Rectal smooth muscle tissue (tissue), 1 donor: ENCODE results near the gene USP12.

Experiments
- H3K27ac ChIP-seq: one replicate; pipeline ENCODE4 v1.7.0; 2013; ENCODE audit warnings: low read depth, low read length, inconsistent platforms
- H3K27me3 ChIP-seq: one replicate; pipeline ENCODE4 v1.7.0; 2013; ENCODE audit warnings: low read length; ENCODE audit not compliant: control insufficient read depth, insufficient read depth
- H3K36me3 ChIP-seq: one replicate; pipeline ENCODE4 v1.7.0; 2013; ENCODE audit warnings: low read length; ENCODE audit not compliant: control insufficient read depth, insufficient read depth
- H3K4me1 ChIP-seq: one replicate; pipeline ENCODE4 v1.7.0; 2013; ENCODE audit warnings: low read length; ENCODE audit not compliant: control insufficient read depth, insufficient read depth
- H3K4me3 ChIP-seq: one replicate; pipeline ENCODE4 v1.7.0; 2013; ENCODE audit warnings: low read length
- H3K9ac ChIP-seq: one replicate; pipeline ENCODE4 v1.7.0; 2013; ENCODE audit warnings: low read length

The USP12 gene

GRCh38 chr13:27101847-27102246 is 69.8 kb downstream of the USP12 start:
- no peak overlapping the region for H3K4me3 ChIP-seq
- no peaks in the 10 kb centered on the region for H3K4me1 ChIP-seq
- H3K9ac ChIP-seq = no peak overlapping the region
- H3K36me3 ChIP-seq = peaks cover 4% of the 10 kb centered on the region
- no peak overlapping the region for H3K27ac ChIP-seq
- H3K27me3 ChIP-seq = no peaks in the 10 kb centered on the region

DNA sequence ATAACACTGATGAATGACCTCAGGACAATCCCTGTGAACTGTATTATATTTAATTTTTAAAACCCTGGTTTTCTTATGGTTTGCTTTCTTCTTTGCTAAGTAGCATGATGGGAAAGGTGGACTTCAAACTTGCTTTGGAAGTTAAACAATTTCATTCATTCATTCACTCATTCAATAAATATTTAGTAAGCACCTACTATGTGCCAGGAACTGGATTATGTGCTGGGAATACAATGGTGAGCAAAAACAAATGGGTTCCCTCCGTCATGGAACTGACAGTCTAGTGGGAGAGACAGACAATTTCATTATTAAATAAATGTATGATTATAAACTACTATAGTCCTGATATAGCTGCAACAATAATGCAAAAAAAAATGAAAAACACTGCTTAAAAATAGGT is 70.3 kb downstream of the USP12 start:
- H3K36me3 ChIP-seq = peaks cover 4% of the 10 kb centered on the region

GRCh38 chr13:27097691-27098090 is 73.9 kb downstream of the USP12 start:
- Histone ChIP-seq H3K27me3 (no peaks in the 10 kb centered on the region), H3K27ac (no peak overlapping the region), H3K4me1 (no peaks in the 10 kb centered on the region), H3K36me3 (peaks cover 4% of the 10 kb centered on the region), H3K9ac (no peak overlapping the region), H3K4me3 (no peak overlapping the region)

More for the DNA sequence above, 70.3 kb downstream of the USP12 start:
- Histone ChIP-seq H3K4me1 (no peaks in the 10 kb centered on the region), H3K27me3 (no peaks in the 10 kb centered on the region), H3K4me3 (no peak overlapping the region), H3K27ac (no peak overlapping the region), H3K9ac (no peak overlapping the region)

DNA sequence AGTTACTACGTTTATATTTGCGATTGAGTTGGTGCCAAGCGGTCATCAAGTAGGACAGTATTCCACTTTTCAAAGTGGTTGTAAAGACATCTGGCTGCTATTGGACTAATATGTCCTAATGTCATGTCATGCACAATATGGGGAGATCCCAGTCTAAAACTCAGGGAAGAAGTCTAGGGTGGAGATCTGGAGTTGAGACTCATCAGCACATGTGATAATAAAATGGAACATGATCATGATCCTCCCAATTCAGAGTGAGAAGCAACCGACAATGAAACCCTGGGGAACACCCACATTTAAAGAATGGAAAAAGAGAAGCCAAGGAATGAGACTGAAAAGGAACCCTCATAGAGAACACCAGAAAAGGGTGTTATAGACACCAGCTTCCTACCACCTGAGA is 80.2 kb downstream of the USP12 start:
- no peaks in the 10 kb centered on the region for H3K27me3 ChIP-seq
- peaks cover 4% of the 10 kb centered on the region for H3K36me3 ChIP-seq
- no peak overlapping the region for H3K9ac ChIP-seq
- H3K27ac ChIP-seq = no peak overlapping the region
- H3K4me1 ChIP-seq = no peaks in the 10 kb centered on the region
- no peak overlapping the region for H3K4me3 ChIP-seq

DNA sequence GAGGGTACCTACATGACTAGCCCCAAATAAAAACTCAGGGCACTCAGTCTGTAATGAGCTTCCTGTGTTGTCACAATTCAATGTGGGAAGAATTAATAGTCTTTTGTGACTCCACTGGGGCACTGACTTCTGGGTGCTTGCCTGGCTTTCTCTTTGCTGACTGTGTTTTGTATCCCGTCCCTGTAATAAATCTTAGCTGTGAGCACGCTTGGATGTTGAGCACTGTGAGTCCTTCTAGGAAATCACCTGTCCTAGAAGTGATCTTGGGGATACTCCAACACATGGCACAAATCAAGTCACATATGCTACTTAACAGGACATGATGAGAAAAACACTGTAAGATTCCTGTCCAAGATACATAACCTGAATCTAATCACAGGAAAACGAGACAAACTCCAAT is 83.0 kb downstream of the USP12 start:
- H3K27ac ChIP-seq = no peak overlapping the region

GRCh38 chr13:27086599-27087265 is 84.9 kb downstream of the USP12 start:
- Histone ChIP-seq H3K27me3 (no peaks in the 10 kb centered on the region), H3K36me3 (peaks cover 3% of the 10 kb centered on the region), H3K9ac (no peak overlapping the region), H3K4me1 (no peaks in the 10 kb centered on the region), H3K27ac (no peak overlapping the region), H3K4me3 (no peak overlapping the region)

More for the DNA sequence above, 83.0 kb downstream of the USP12 start:
- Histone ChIP-seq H3K4me3 (no peak overlapping the region), H3K4me1 (no peaks in the 10 kb centered on the region), H3K9ac (no peak overlapping the region), H3K36me3 (peaks cover 3% of the 10 kb centered on the region), H3K27me3 (no peaks in the 10 kb centered on the region)

GRCh38 chr13:27083183-27083582 is 88.4 kb downstream of the USP12 start:
- H3K4me1 ChIP-seq = no peaks in the 10 kb centered on the region
- no peak overlapping the region for H3K27ac ChIP-seq
- no peak overlapping the region for H3K4me3 ChIP-seq
- peaks cover 8% of the 10 kb centered on the region for H3K36me3 ChIP-seq
- no peaks in the 10 kb centered on the region for H3K27me3 ChIP-seq
- no peak overlapping the region for H3K9ac ChIP-seq

DNA sequence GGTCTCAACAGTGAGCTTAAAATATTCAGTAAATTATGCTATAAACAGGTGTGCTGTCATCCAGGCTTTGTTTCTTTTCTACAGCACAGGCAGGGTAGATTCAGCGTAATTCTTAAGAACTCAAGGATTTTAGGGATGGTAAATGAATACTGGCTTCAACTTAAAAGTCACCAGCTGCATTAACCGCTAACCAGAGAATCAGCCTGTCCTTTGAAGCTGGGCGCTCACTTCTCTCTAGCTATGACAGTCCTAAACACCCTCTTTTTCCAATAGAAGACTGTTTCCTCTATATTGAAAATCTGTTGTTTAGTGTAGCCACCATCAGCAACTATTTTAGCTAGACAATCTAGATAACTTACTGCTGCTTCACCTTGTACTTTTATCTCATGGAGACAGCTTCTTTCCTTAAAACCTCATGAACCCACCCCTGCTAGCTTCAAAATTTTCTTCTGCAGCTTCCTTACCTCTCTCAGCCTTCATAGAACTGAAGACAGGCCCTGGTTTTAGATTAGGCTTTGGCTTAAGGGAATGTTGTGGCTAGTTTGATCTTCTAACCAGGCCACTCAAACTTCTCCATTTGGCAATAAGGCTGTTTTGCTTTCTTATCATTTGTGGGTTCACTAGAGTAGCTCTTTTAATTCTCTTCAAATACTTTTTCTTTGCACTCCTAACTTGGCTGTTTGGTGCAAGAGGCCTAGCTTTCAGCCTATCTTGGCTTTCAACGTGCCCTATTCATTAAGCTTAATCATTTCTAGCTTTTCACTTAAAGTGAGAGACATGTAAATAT is 89.5 kb downstream of the USP12 start:
- Histone ChIP-seq H3K4me1 (peaks cover 2% of the 10 kb centered on the region), H3K27me3 (no peaks in the 10 kb centered on the region), H3K4me3 (no peak overlapping the region), H3K36me3 (peaks cover 8% of the 10 kb centered on the region), H3K27ac (no peak overlapping the region), H3K9ac (no peak overlapping the region)

- H3K27ac ChIP-seq = no peak overlapping the region
- no peak overlapping the region for H3K9ac ChIP-seq
- H3K4me3 ChIP-seq = no peak overlapping the region
- peaks cover 12% of the 10 kb centered on the region for H3K4me1 ChIP-seq
- peaks cover 4% of the 10 kb centered on the region for H3K36me3 ChIP-seq
- no peaks in the 10 kb centered on the region for H3K27me3 ChIP-seq
Observed at GRCh38 chr13:27080018-27080948, 91.3 kb downstream of the USP12 start.

GRCh38 chr13:27079421-27079958 is 92.1 kb downstream of the USP12 start:
- H3K4me1 ChIP-seq = peaks cover 12% of the 10 kb centered on the region
- no peaks in the 10 kb centered on the region for H3K27me3 ChIP-seq
- H3K27ac ChIP-seq = no peak overlapping the region
- no peak overlapping the region for H3K9ac ChIP-seq
- H3K4me3 ChIP-seq = no peak overlapping the region
- peaks cover 4% of the 10 kb centered on the region for H3K36me3 ChIP-seq

DNA sequence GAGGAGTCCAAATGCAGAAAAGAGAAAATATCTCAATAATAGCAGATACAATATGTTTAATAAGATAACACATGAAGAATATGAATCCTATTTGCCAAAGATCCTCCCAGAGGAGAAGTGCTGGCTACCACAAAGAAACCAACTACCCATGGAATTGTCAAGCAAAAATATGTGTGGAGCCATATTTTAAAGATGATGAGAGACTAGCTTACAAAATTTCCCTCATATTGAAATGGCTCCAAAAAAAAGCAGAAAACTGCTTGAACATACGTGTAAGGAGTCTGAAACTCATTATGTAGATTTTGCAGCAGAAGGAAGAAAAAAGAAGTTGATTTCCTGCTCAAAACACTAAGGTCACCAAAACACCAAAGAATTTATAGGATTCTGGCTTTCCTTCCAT is 94.2 kb downstream of the USP12 start:
- peaks cover 12% of the 10 kb centered on the region for H3K4me1 ChIP-seq
- H3K4me3 ChIP-seq = no peak overlapping the region
- no peaks in the 10 kb centered on the region for H3K27me3 ChIP-seq
- H3K27ac ChIP-seq = no peak overlapping the region
- peaks cover 9% of the 10 kb centered on the region for H3K36me3 ChIP-seq
- no peak overlapping the region for H3K9ac ChIP-seq

GRCh38 chr13:27076421-27076820 is 95.2 kb downstream of the USP12 start:
- Histone ChIP-seq H3K4me3 (no peak overlapping the region), H3K9ac (no peak overlapping the region), H3K27me3 (no peaks in the 10 kb centered on the region), H3K36me3 (peaks cover 11% of the 10 kb centered on the region), H3K4me1 (peaks cover 12% of the 10 kb centered on the region), H3K27ac (no peak overlapping the region)
